GM18909 (cell line): ENCODE results near the gene KIF21A.

Experiments
- ATAC-seq: cut with Tn5 transposase; IDR thresholded peaks from one replicate; pipeline ENCODE4 v1.9.1; 2021; ENCODE audit warnings: mild to moderate bottlenecking; ENCODE audit not compliant: unreplicated experiment, poor library complexity

KIF21A gene

DNA sequence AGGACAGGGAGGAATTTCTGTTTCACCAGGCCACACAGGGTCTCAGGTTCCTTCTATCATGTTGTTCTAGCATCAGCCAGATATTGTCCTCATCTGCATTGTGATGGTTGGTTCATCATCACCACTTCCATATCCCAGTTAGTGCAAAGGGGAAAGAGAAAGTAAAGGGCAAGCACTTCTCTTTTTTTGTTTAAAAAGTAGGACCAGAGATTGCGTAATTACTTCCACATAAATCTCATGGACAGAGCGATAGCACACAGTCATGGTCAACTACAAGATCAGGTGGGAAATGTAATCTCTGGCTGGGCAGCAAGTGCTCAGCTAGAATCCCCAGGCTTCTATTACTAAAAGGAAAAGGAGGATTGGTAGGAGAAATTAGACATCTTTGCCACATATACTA lies 155.1 kb downstream of the KIF21A start:
- no peak for ATAC-seq

DNA sequence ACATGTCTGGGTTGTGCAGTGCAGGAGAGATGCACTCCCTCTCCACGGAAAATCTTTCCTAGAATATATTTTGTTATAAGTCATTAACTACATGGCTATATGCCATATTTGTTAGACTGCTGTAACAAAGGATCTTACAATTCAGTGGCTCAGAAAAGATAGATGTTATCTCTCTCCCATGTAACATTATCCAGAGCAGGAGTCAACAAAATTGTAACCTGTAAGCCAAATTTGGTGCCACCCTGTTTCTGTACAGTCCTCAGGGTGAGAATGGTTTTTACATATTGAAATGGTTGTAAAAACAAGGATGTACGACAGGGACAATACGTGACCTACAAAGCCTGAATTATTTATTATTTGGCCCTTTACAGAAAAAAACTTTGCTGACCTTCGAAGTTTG lies 155.5 kb downstream of the KIF21A start:
- ATAC-seq: no peak

DNA sequence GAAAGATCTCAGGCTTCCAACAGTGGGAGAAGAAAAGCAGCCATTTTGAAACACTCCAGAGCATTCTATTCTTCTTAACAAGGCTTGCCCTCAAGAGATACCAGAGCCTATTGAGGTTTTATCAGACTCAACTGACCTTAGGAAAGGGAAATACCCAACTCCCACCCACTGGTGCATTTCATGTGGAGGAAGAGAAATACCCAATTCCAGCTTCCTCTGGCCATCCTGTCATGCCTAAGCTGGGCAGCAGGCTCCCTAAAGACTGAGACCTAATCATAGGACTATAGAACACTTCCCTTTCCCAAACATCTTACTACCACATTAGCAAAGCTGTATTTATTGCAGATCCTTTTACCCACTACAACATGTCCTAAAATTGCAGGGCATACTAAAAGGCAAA lies 164.5 kb downstream of the KIF21A start:
- no peak for ATAC-seq

- no peak for ATAC-seq
These were observed 165.5 kb downstream of the KIF21A start for GRCh38 chr12:39277416-39277815.

GRCh38 chr12:39275846-39276245 lies 167.1 kb downstream of the KIF21A start:
- ATAC-seq: no peak

DNA sequence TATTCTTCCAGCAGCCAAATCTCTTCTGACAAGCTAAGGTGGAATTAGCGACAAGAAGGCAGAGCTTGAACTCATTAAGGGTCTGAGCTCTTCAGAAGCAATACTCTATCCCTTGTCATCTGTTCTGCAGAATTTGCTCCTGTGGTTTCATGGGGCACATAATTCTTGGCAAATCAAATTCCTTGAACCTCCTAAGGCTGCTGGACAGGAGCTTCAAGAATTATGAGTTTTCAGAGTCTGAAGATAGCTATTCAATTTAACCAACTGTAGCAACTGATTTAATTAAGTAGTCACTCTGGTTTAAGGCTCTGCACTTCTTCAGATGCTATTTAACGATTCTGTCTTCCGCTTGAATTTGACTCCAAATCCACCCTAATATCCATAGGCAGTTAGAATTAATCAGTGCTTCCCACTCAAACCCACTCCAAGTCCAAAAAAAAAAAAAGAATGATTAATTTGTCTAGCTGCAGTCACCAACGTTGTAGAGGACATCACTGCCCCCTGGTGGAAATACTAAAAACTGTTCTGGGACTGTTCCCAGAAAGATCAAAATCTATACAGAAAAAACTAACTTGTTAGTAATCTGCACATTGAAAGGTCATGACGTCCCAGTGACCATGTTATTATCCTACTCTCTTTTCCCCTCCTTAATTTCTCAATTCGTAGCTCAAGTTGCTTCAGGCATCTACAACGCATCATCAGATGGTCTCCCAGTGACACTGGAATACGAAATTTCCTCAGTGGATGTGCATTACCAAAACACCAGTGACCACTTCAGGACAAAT lies 169.9 kb downstream of the KIF21A start:
- no peak for ATAC-seq

GRCh38 chr12:39269492-39269891 lies 173.4 kb downstream of the KIF21A start:
- ATAC-seq: no peak

DNA sequence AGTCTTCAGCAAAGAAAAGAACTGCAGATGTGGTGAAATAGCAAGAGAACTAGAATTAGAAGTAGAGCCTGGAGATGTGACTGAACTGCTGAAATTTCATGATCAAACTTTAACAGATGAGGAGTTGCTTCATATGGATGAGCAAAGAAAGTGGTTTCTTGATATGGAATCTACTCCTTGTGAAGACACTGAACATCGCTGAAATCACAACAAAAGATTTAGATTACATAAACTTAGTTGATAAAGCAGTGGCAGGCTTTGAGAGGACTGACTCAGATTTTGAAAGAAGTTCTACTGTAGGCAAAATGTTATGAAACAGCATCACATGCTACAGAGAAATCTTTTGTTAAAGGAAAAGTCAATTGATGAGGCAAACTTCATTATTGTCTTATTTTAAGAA lies 175.0 kb downstream of the KIF21A start:
- ATAC-seq: no peak

DNA sequence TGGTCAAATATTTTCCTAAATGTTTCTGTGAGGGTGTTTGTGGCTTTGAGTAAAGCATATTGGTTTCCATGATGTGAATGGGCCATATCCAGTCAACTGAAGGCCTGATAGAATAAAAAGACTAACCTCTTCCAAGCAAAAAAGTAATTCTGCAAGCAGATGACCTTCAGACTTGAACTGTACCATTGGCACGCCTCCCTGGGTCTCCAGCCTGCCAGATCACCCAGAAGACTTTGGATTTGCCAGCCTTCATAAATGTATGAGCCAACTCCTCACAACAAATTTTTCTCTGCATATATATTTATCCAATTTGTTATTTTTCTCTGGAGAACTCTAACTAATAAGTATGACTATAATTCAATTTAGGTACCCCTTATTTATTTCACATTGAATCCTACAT lies 190.3 kb downstream of the KIF21A start:
- ATAC-seq: no peak
